A549 treated with GW870086 at 1 μM for 4 hours (cell line): ENCODE results near the gene ULBP2. TPM values are rescaled to one million over a fixed set of nuclear protein-coding genes. Genes with fewer than 3 reads are reported as not detected.

Experiments
- total RNA-seq: library from RNA; stranded (reverse); fragments of 200-300 nt; extraction: Qiagen RNA extraction; gene quantifications from 5 replicates; pipeline ENCODE4 v1.2.3, GENCODE V29; 2022; ENCODE audit warnings: low read depth

Gene ULBP2, protein sequence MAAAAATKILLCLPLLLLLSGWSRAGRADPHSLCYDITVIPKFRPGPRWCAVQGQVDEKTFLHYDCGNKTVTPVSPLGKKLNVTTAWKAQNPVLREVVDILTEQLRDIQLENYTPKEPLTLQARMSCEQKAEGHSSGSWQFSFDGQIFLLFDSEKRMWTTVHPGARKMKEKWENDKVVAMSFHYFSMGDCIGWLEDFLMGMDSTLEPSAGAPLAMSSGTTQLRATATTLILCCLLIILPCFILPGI
- total RNA-seq, result 2.1 to 4.2 TPM (median 3.6 TPM) in 5 replicates

DNA sequence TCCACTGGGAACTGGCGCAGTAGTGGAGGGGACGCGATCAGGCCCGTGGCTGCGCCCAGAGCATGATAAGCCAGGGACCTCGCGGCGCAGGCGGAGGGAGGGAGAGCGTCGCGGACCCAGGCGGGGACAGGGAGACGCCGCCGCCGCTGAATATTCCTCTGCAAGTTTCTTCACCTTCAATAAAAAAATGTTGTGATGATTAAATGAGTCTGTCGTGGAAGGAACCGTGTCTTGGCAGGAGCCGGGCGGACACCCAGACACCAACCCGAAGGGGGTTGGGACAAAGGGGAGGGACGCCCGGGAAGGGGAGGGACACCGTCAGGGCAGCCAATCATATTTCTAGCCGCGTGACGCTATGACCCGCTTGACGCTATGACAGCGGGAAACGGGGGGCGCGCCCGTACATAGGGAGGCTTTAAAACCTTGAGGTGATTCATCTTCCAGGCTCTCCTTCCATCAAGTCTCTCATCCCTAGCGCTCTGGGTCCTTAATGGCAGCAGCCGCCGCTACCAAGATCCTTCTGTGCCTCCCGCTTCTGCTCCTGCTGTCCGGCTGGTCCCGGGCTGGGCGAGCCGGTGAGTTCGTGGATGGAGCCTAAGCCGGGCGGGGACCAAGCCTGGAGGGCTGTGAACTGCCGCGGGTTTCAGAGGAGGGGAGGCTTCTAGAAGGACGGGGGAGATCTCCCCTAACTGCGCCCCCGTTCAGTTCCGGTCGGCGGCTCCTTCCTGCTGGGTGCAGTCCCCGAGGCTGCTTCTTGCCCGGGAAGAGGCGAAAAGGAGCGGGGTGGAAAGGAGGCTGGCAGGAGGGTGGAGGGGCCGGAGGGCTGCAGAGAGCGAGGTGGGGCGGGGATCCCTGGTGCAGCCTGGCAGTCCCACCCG, at the start of gene ULBP2:
ULBP2 (plus strand) TSS at position 432 of the 878 bp plus-strand sequence; CDS start at position 491, 59 bp downstream.

DNA sequence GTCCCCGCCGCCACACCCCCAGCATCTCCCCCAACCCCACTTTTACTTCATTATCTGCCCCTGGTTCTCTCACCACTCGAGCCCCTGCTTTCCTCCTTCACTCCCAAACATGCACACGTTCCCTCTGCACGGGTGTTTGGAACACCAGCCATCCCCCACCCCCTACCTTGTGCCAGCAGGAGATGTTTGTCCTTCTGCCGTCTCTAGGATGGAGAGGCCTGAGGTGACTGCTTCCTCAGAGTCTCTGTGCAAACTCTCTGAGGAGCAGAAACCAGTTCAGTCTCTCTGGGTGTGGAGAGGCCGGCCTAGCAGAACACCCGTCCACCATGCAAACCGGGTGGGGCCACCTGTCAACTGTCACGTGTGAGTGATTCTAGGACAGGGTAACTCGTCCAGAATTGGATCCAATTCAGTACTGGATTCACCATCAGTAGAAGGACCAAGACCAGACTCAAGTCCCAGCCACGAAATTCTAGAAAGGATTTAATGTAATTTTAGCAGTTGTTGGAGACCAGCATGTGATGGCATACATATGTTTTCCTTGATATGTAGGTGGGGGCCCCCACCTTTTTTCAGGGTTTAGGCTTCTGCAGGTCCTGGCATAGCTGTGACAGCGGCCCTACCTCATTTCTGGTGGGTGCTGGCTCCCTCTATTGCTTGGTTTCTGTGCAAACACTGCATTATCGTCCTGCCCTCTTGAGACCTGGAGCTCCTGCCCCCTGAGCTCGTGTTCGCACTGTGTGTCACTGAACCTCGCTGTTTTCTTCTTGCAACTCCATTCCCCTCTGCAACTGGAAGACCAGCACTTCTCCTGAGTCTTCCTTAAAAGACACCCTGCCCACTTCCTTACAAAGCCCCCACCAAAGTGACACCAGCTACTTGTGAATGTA, 43.7 kb upstream of the ULBP2 start, which contains the start of gene RAET1E:
RAET1E (minus strand) TSS at position 259 of the 890 bp plus-strand sequence. CDS start 7,212 bp downstream, outside the sequence.

DNA sequence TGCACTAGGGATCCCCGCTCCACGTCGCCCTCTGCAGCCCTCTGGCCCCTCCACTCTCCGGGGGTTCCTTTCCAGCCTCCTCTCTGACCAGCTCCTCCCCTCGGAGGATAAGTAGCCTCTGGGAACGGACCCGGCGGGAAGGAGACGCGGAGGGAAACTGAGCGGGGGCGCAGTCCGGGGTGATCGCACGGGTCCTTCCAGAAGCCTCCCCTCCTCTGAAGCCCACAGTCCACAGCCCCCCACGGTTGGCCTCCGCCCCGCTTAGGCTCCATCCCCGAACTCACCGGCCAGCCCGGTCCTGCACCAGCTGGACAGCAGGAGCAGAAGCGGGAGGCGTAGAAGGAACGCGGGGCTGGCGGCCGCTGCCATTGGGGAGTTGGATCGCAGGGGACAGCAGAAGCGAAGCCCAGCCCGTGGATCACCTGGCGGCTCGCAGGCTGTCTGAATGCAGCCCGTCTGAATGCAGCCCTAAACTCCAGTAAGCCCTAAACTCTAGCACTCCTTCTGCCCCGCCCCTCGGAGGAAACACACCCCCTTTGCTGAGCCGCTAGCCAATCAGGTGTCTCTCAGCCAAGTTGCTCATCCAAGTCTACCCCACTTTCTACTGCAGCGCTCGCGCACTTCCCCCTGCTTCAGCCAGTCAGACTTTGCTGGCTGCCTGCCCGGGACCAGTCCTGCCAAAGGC, 19.0 kb upstream of the ULBP2 start, which contains the start of gene RAET1G:
RAET1G (minus strand) TSS at position 480 of the 685 bp plus-strand sequence; CDS start at position 369, 111 bp downstream.

DNA sequence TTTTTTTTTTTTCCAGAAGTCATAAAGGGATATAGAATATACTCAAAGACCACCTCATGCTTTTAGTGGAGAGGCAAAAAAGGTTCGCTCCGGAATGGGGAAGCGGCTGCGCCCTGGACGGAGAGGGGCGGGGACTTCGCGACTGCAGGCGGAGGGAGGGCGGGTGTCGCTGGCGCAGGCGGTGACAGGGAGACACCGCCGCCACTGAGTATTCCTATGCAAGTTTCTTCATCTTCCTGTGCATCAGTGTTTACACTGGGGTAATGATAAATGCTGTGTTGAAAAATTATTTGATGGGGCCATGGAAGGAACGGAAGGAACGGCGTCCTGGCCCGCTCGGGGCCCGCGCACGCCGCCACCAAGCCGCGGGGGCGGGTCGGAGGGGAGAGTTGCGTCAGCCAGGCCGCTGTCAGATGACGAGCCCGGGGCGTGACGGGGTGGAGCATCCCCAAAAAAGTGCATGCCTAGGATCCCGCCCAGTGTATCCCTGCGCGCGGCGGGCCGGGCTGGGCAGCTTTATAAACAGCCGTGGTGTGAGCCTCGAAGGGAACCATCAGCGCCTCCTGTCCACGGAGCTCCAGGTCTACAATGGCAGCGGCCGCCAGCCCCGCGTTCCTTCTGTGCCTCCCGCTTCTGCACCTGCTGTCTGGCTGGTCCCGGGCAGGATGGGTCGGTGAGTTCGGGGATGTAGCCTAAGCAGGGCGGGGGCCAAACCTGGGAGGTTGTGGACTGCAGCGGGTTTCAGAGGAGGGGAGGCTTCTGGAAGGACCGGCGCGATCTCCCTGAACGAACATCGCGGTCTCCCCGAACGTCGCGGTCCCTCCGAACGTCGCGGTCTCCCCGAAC, 21.9 kb downstream of the ULBP2 start, which contains the start of gene ULBP1:
ULBP1 (plus strand) TSS at position 482 of the 846 bp plus-strand sequence; CDS start at position 589, 107 bp downstream.

Other genes with a start within 250 kb of the ULBP2 start
- 4.9 to 9.4 TPM (median 7.5 TPM) in 5 replicates for gene LATS1, start 223.9 kb upstream of the ULBP2 start, total RNA-seq
- gene NUP43, start 195.5 kb upstream of the ULBP2 start, total RNA-seq, result 12.0 to 16.2 TPM (median 14.4 TPM) in 5 replicates
- 88.5 to 96.9 TPM (median 91.1 TPM) in 5 replicates for gene PCMT1, start 192.3 kb upstream of the ULBP2 start, total RNA-seq
- gene LRP11, start 77.7 kb upstream of the ULBP2 start, total RNA-seq, result 27.5 to 39.7 TPM (median 36.2 TPM) in 5 replicates
- gene RAET1E, start 43.9 kb upstream of the ULBP2 start, total RNA-seq, result 1.8 to 3.8 TPM (median 3.2 TPM) in 5 replicates
- 7.4 to 12.3 TPM (median 9.8 TPM) in 5 replicates for gene RAET1G, start 18.9 kb upstream of the ULBP2 start, total RNA-seq
- gene ULBP1, start 21.9 kb downstream of the ULBP2 start, total RNA-seq, result 0.53 to 0.99 TPM (median 0.79 TPM) in 5 replicates
- gene RAET1L, start 83.5 kb downstream of the ULBP2 start, total RNA-seq, result 0.43 to 0.93 TPM (median 0.63 TPM) in 5 replicates
- gene ULBP3, start 127.1 kb downstream of the ULBP2 start, total RNA-seq, result 2.9 to 4.6 TPM (median 3.7 TPM) in 5 replicates
- gene PPP1R14C, start 201.0 kb downstream of the ULBP2 start, total RNA-seq, result 1.5 to 1.9 TPM (median 1.6 TPM) in 5 replicates